ENCODE results near the gene BMERB1.

GRCh38 chr16:15559176-15559575 lies 124.8 kb downstream of the BMERB1 start:
- TF ChIP-seq CTCF (IDR thresholded peaks at IDR 0.05) (no peak), POLR2AphosphoS5 (IDR thresholded peaks at IDR 0.05; ENCODE audit: low read depth, low read length) (no peak), REST (IDR thresholded peaks at IDR 0.05; ENCODE audit: insufficient read depth in 1 of 2, low read depth in 2 of 2, low read length in 1 of 2) (no peak)
